Psoas muscle (tissue), 8 donors: ENCODE results near the gene MKKS. TPM values are rescaled to one million over a fixed set of nuclear protein-coding genes. Genes with fewer than 3 reads are reported as not detected.

Source experiments
- ATAC-seq, 4 donors: fragments of 200-7000 bp; cut with Tn5 transposase; one replicate each; pipeline ENCODE4 v1.9.1; 2020; ENCODE audit warnings: moderate library complexity in 3 of 4, mild to moderate bottlenecking in 2 of 4
- DNase-seq, 2 donors: peaks; one replicate each; pipeline ENCODE4 v3.0.0-alpha.2; 2020
- H3K27ac ChIP-seq: fragments of 200-600 bp; one replicate; pipeline ENCODE4 v1.8.0; 2022
- H3K27me3 ChIP-seq, 3 donors: fragments of 200-600 bp in 1 of 3; one replicate each; pipeline versions ENCODE4 v1.6.1 to v1.8.0; 2013 to 2022; ENCODE audit warnings: low read length in 2 of 3, mild to moderate bottlenecking in 2 of 3, moderate library complexity in 1 of 3; ENCODE audit not compliant: insufficient read depth in 3 of 3
- H3K36me3 ChIP-seq, 2 donors: fragments of 200-600 bp in 1 of 2; one replicate each; pipeline versions ENCODE4 v1.6.1 to v1.8.0; 2013 to 2022; ENCODE audit warnings: low read depth in 1 of 2, mild to moderate bottlenecking in 1 of 2, moderate library complexity in 1 of 2; ENCODE audit not compliant: insufficient read depth in 1 of 2
- H3K4me1 ChIP-seq: fragments of 200-600 bp; one replicate; pipeline ENCODE4 v1.8.0; 2022
- H3K4me3 ChIP-seq: fragments of 200-600 bp; one replicate; pipeline ENCODE4 v1.8.0; 2022; ENCODE audit warnings: mild to moderate bottlenecking
- H3K9me3 ChIP-seq: fragments of 200-600 bp; one replicate; pipeline ENCODE4 v1.8.0; 2022
- CTCF ChIP-seq: fragments of 200-600 bp; IDR thresholded peaks from one replicate; pipeline ENCODE4 v1.8.0; 2022; ENCODE audit warnings: antibody characterized with exemption
- WGBS, 3 donors: extraction: QIAGEN DNeasy Blood & Tissue Kit; methylation state at CpG; one replicate each; pipeline versions ENCODE4 v1.1.6 to v1.1.7; 2013; 5-methylcytosine and 5-hydroxymethylcytosine counted together
- intact Hi-C, 2 donors: fragments of 100-400 bp; cut with DNase I; formaldehyde crosslinking; loops; one replicate each; pipeline versions ENCODE4 v1.11.0 to v1.14.2; 2022
- polyA plus RNA-seq, 3 donors: library from polyadenylated mRNA; stranded (reverse); fragments of 200-250 nt; gene quantifications; one replicate each; pipeline ENCODE4 v1.2.3, GENCODE V29; 2013
- total RNA-seq, 4 donors: library from RNA; stranded (reverse); fragmentation: NEBNext Ultra II Directional in 2 of 4; extraction: Animal tissue kit (Norgen Biotek cat#: 25700) in 2 of 4; gene quantifications; one replicate each; pipeline versions ENCODE4 v1.2.1 to v1.2.4, GENCODE V29; 2021 to 2023
- donor health status: healthy with polysubstance abuse.
- donor health status: DM: no; HTN: no; CAD: no; lungs with moderate emphysema.
- donor health status: Bipolar disorder and iron deficiency.
- donor health status: healthy.
- donor health status: DM: yes; HTN: yes; CAD: no.
- donor health status: DM: no; HTN: no; CAD: no.
- donor health status: DM: no; HTN: no; CAD: no.
- donor health status: DM: yes; HTN: yes; CAD: no.

MKKS gene
- total and polyA plus RNA-seq, 7 donors: 10.5 to 40.1 (median 22.7) TPM

- DNase-seq (no peak), ATAC-seq (no peak)
- no peak overlapping the region for H3K4me3 ChIP-seq
- TF ChIP-seq CTCF: no peak
- H3K9me3 ChIP-seq: no peaks in the 10 kb centered on the region
- H3K36me3 ChIP-seq: no peaks in the 10 kb centered on the region
- H3K4me1 ChIP-seq: no peaks in the 10 kb centered on the region
- WGBS, 3 donors: 74 to 81% (median 78%) methylated on average over 4 of the region's 4 CpGs
- intact Hi-C loops: no loop called here
- H3K27me3 ChIP-seq: no peaks in the 10 kb centered on the region
- no peak overlapping the region for H3K27ac ChIP-seq
Observed at GRCh38 chr20:10385850-10386544, 48.0 kb downstream of the MKKS start.

GRCh38 chr20:10381477-10381876, 52.5 kb downstream of the MKKS start:
- WGBS, 3 donors: 75 to 78% (median 75%) methylated on average over 2 of the region's 2 CpGs
- DNase-seq: no peak
- Histone ChIP-seq H3K4me3 (no peak overlapping the region), H3K27me3 (no peaks in the 10 kb centered on the region), H3K36me3 (no peaks in the 10 kb centered on the region), H3K27ac (no peak overlapping the region), H3K4me1 (no peaks in the 10 kb centered on the region), H3K9me3 (no peaks in the 10 kb centered on the region)
- no peak for ATAC-seq
- intact Hi-C loops: no loop called here
- no peak for TF ChIP-seq CTCF

- no peak overlapping the region for H3K4me3 ChIP-seq
- H3K9me3 ChIP-seq: no peaks in the 10 kb centered on the region
- peaks cover 0 to 2% (median 0%) of the 10 kb centered on the region in 3 donors for H3K27me3 ChIP-seq
- ATAC-seq: no peak
- no peak for DNase-seq
- 66 to 76% (median 70%) methylated on average over 7 of the region's 7 CpGs for WGBS, 3 donors
- no peak overlapping the region for H3K27ac ChIP-seq
- no peak for TF ChIP-seq CTCF
- no peaks in the 10 kb centered on the region for H3K36me3 ChIP-seq
- H3K4me1 ChIP-seq: no peaks in the 10 kb centered on the region
- intact Hi-C loops: no loop called here
Observed at GRCh38 chr20:10379761-10380160, 54.3 kb downstream of the MKKS start.

- H3K4me3 ChIP-seq: no peak overlapping the region
- H3K9me3 ChIP-seq: no peaks in the 10 kb centered on the region
- no peaks in the 10 kb centered on the region for H3K36me3 ChIP-seq
- no peak for ATAC-seq
- WGBS, 3 donors: 85 to 88% (median 88%) methylated on average over 6 of the region's 6 CpGs
- intact Hi-C loops: no loop called here
- DNase-seq: no peak
- H3K27ac ChIP-seq: no peak overlapping the region
- no peaks in the 10 kb centered on the region for H3K4me1 ChIP-seq
- no peak for TF ChIP-seq CTCF
- peaks cover 0 to 2% (median 0%) of the 10 kb centered on the region in 3 donors for H3K27me3 ChIP-seq
Observed at GRCh38 chr20:10376270-10377075, 57.5 kb downstream of the MKKS start.
